Nephron (organoid): Measurements from ENCODE around the gene LRRC61.

ENCODE experiments used
- H3K27ac Mint-ChIP-seq, 3 experiments: 2 replicates each; pipeline ENCODE4 v1.8.0; 2020; ENCODE audit warnings: mixed read lengths in 3 of 3, mild to moderate bottlenecking in 2 of 3, moderate library complexity in 1 of 3
- H3K27me3 Mint-ChIP-seq: 2 replicates; pipeline ENCODE4 v1.8.0; 2021; ENCODE audit warnings: low read depth, mild to moderate bottlenecking, moderate library complexity, mixed read lengths
- H3K36me3 Mint-ChIP-seq: 2 replicates; pipeline ENCODE4 v1.8.0; 2020; ENCODE audit warnings: low read depth, mixed read lengths
- H3K4me1 Mint-ChIP-seq: 2 replicates; pipeline ENCODE4 v1.8.0; 2020; ENCODE audit warnings: mixed read lengths
- H3K4me3 Mint-ChIP-seq, 3 experiments: 2 replicates each; pipeline ENCODE4 v1.8.0; 2020; ENCODE audit warnings: mild to moderate bottlenecking in 3 of 3, mixed read lengths in 3 of 3, moderate library complexity in 2 of 3
- H3K9me3 Mint-ChIP-seq: 2 replicates; pipeline ENCODE4 v1.8.0; 2020; ENCODE audit warnings: mixed read lengths
- TF ChIP-seq, protein P1 (sequence below), 3 experiments: fragments of 200-600 bp; sonication (generic); IDR thresholded peaks; one replicate each; pipeline ENCODE4 v1.5.0; 2021; ENCODE audit warnings: antibody characterized with exemption in 3 of 3; ENCODE audit not compliant: unreplicated experiment in 3 of 3

Gene LRRC61

GRCh38 chr7:150327308-150327707, 4.2 kb downstream of the LRRC61 start:
- no peaks in the 10 kb centered on the region for H3K36me3 Mint-ChIP-seq
- H3K27ac Mint-ChIP-seq: peak overlapping the region in 1 of 3 experiments; percentile 5
- peaks cover 13% of the 10 kb centered on the region for H3K27me3 Mint-ChIP-seq
- H3K4me1 Mint-ChIP-seq: peaks cover 23% of the 10 kb centered on the region
- TF ChIP-seq, protein P1, sequence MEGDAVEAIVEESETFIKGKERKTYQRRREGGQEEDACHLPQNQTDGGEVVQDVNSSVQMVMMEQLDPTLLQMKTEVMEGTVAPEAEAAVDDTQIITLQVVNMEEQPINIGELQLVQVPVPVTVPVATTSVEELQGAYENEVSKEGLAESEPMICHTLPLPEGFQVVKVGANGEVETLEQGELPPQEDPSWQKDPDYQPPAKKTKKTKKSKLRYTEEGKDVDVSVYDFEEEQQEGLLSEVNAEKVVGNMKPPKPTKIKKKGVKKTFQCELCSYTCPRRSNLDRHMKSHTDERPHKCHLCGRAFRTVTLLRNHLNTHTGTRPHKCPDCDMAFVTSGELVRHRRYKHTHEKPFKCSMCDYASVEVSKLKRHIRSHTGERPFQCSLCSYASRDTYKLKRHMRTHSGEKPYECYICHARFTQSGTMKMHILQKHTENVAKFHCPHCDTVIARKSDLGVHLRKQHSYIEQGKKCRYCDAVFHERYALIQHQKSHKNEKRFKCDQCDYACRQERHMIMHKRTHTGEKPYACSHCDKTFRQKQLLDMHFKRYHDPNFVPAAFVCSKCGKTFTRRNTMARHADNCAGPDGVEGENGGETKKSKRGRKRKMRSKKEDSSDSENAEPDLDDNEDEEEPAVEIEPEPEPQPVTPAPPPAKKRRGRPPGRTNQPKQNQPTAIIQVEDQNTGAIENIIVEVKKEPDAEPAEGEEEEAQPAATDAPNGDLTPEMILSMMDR (IDR thresholded peaks at IDR 0.05; ENCODE audit: unreplicated experiment in 3 of 3): no peak
- no peaks in the 10 kb centered on the region for H3K9me3 Mint-ChIP-seq
- H3K4me3 Mint-ChIP-seq: no peak overlapping the region

DNA sequence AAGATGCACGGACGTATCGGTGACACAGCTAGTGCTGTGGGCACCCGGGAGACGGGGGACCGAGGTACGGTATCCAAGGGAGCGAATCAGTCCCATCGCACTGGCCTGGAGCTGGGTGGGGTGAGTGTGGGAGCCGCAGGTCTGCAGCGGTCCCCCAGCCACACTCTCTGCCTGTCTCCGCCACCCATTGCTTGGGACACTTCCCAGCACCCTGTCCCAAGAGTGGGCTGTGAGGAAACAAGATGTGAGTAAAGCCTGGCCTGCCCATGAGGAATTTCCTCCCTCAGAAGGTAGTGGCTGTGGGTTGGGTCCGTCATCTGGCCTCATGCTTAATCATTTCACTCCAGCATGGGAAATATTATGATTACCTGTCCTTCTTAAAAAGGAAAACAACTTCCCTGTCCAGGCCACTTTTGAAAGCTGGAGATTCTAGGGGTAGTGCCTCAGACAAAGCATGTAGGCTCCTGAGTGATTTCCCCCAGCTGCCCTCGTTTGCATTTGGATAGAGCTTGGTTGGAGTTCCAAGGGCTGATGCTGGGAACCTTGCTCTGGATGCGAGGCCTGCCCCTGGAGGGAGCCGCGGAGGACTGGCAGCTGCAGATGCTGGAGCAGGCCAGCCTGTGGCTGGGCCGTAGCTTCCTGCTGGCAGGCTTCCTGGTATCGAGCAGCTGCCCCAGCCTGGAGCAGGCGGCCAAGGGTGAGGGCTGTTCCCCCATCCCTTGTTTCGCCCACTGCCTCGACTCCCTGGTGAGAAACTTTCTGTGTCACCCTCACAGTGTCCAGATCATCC, 6.4 kb downstream of the LRRC61 start:
- H3K4me1 Mint-ChIP-seq: peaks cover 12% of the 10 kb centered on the region
- no peak overlapping the region for H3K4me3 Mint-ChIP-seq
- H3K36me3 Mint-ChIP-seq: no peaks in the 10 kb centered on the region
- TF ChIP-seq, protein P1 (IDR thresholded peaks at IDR 0.05; ENCODE audit: unreplicated experiment in 3 of 3): no peak
- H3K27me3 Mint-ChIP-seq: peaks cover 18% of the 10 kb centered on the region
- H3K9me3 Mint-ChIP-seq: no peaks in the 10 kb centered on the region
- peak overlapping the region in 1 of 3 experiments; percentile 34 for H3K27ac Mint-ChIP-seq

DNA sequence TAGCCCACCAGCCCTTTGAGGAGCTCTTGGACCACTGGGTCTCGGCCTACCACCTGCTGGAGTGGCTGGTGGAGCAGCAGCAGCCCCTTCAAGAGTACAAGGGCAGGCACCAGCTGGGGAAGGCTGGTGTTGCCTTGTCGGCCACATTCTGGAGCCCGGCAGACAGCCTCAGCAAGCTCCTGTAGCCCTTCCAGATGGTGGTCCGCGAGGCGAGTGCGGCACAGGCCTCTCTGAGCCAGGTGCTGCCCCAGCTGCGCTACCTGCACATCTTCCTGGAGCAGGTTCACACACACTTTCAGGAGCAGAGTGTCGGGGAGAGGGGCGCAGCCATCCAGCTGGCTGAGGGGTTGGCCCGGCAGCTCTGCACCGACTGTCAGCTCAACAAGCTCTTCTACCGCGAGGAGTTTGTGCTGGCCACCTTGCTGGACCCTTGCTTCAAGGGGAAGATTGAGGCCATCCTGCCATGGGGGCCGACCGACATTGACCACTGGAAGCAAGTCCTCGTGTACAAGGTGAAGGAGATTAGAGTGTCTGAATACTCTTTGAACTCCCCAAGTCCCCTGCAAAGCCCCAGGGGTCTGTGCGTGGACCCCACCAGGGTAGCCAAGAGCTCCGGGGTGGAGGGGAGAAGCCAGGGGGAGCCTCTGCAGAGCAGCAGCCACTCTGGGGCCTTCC, 7.2 kb downstream of the LRRC61 start:
- H3K36me3 Mint-ChIP-seq: no peaks in the 10 kb centered on the region
- H3K9me3 Mint-ChIP-seq: no peaks in the 10 kb centered on the region
- peaks cover 17% of the 10 kb centered on the region for H3K27me3 Mint-ChIP-seq
- H3K4me1 Mint-ChIP-seq: peaks cover 11% of the 10 kb centered on the region
- no peak overlapping the region for H3K27ac Mint-ChIP-seq
- TF ChIP-seq, protein P1 (IDR thresholded peaks at IDR 0.05; ENCODE audit: unreplicated experiment in 3 of 3): no peak
- H3K4me3 Mint-ChIP-seq: no peak overlapping the region

- no peaks in the 10 kb centered on the region for H3K36me3 Mint-ChIP-seq
- H3K9me3 Mint-ChIP-seq: no peaks in the 10 kb centered on the region
- H3K4me1 Mint-ChIP-seq: peaks cover 29% of the 10 kb centered on the region
- peaks cover 11% of the 10 kb centered on the region for H3K27me3 Mint-ChIP-seq
- no peak overlapping the region for H3K27ac Mint-ChIP-seq
- H3K4me3 Mint-ChIP-seq: no peak overlapping the region
- TF ChIP-seq, protein P1 (IDR thresholded peaks at IDR 0.05; ENCODE audit: unreplicated experiment in 3 of 3): no peak
Observed at GRCh38 chr7:150332852-150333635, 9.9 kb downstream of the LRRC61 start.

- Mint-ChIP-seq H3K9me3 (no peaks in the 10 kb centered on the region), H3K27ac (no peak overlapping the region), H3K4me3 (no peak overlapping the region), H3K36me3 (no peaks in the 10 kb centered on the region), H3K4me1 (peaks cover 31% of the 10 kb centered on the region), H3K27me3 (peaks cover 9% of the 10 kb centered on the region)
- TF ChIP-seq, protein P1 (IDR thresholded peaks at IDR 0.05; ENCODE audit: unreplicated experiment in 3 of 3): no peak
Observed at GRCh38 chr7:150333659-150334058, 10.5 kb downstream of the LRRC61 start.
